SK-N-MC (cell line): ENCODE data around the gene GMDS.

ENCODE experiments used
- EZH2 ChIP-seq: fragments of 200-600 bp; sonication (generic); IDR thresholded peaks from one replicate; pipeline ENCODE4 v1.6.1; 2017; ENCODE audit warnings: antibody characterized with exemption
- FOXP2 ChIP-seq: optimal IDR thresholded peaks from 2 replicates; pipeline ENCODE3; 2011; ENCODE audit warnings: mild to moderate bottlenecking, moderate library complexity; ENCODE audit not compliant: insufficient read depth; ENCODE audit errors: extremely low read length, control extremely low read depth

- no peak for TF ChIP-seq EZH2
- no peak for TF ChIP-seq FOXP2
Measured at GRCh38 chr6:2078888-2079287, 166.5 kb downstream of the GMDS start.
